ENCODE data around the gene PPP1R2.
"Not testable (repeated sequence)": the region's sequence is repeated elsewhere in the genome, so short reads cannot be mapped to it uniquely, and the experiment has no call there.

PPP1R2 gene

DNA sequence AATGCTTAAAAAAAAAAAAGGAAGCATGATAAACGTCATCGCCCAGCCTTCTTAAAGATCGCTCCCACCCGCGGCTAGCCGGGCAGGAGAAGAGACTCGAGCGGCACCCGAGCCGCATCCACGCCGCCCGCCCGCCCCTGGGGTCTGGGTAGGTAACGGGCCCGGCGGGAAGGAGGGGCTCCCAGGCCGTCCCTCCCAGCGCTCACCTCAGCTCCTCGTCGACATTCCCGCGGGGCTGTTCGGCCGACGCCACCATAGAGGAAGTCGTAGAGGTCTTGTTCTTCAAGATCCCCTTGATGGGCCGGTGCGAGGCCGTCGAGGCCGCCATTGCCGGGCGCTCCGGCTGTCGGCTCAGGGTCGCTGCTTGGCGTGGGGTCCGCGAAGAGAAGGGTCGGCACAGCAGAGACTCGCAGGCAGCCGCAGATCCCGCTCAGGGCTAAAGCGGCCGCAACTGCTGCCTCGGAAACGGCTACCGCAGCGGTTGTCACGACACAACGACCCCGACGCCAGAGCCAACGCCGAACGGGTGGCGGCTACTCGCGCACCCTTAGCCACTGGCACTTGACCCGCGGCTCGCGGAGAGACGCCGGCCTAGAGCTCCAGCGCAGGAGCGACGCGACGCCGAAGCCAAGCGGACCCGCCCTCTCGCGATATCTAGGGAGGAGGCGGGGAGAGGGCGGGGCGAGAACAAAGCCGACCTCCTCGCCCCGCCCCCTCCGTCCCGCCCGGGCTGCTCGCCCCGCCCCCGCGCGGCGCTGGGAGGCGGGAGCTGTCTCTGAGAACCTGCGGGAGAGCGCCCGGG is at the start of gene PPP1R2:
Gene PPP1R2 (minus strand): TSS at position 628 of the 802 bp plus-strand sequence. CDS start 300 bp downstream, at position 328.
- DNase-seq: peak; percentile 93

DNA sequence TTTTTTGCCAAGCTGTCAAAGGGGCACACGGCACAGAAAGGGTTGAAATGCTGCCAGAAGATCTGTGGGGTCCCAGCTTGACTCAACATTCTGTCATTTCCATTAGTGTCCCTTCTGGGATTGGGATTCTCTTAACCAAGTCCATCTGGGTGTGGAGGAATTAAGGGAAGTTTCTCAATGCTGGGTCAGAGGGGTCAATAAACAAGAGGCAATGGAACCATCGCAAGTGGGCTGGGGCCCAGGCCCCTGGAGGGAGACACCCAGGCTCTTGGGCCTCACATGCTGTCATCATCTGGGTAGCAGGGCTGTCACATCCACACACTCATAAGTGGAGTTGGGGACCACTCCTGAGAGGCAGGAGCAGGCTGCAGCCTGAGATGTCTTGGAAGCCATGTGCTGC is 48.7 kb upstream of the PPP1R2 start:
- DNase-seq: no peak

DNA sequence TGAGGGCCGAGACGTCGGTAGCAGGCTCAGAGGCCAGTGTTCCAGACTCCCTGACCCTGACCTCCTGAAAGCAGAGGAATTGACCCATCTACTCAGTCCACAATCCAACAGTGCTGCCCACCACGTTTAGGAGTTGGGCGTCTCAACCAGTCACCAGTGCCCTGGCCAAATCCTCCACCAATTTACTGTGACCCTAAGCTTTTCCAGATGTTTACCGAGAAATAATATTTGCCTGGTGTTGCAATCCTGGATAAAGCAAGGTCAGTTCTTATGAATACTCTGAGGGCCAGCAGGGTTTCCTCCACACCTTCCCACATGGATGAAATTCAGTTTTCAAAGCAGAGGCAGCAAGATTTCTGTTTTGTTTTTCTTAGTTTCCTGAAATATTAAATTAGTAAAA is 48.1 kb upstream of the PPP1R2 start:
- no peak for DNase-seq

GRCh38 chr3:195590381-195590780 is 47.3 kb upstream of the PPP1R2 start:
- DNase-seq: not testable (repeated sequence)

- not testable (repeated sequence) for DNase-seq
Measured at GRCh38 chr3:195589796-195590195, 46.7 kb upstream of the PPP1R2 start.

DNA sequence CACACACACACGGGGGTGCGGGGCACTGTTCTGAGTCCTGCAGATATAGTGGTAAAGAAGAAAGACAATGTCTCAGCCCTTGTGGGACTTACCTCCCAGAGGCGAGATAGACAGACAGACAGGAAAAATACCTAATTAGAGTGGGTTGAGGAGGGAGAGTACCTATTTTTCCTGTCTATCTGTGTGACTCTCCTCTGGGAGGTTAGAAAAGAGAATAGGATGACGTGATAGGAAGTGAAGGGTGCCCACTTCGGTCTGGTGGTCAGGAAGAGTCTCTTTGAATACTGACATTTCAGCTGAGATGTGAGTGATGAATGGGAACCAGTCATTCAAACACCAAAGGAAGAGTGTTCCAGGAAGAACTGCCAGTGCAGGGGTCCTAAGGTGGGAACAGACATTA is 44.7 kb upstream of the PPP1R2 start:
- DNase-seq: no peak

- no peak for DNase-seq
Measured at GRCh38 chr3:195587406-195587805, 44.3 kb upstream of the PPP1R2 start.

DNA sequence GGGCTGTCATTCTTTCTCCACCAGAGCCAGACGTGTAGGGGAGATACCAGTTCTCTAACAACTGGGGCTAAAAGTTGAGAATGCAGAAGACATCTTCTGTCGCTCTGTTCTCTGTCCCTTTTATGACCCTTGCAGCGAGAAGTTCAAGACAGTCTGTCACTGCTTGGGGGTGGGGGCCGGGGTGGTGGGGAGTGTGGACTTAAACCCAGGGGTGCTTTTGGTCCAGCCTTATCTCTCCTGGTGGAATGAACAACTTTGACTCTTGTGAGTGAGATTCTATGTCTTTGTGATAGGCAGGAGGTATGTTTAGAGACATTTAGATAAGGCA is 41.4 kb upstream of the PPP1R2 start:
- DNase-seq: no peak

DNA sequence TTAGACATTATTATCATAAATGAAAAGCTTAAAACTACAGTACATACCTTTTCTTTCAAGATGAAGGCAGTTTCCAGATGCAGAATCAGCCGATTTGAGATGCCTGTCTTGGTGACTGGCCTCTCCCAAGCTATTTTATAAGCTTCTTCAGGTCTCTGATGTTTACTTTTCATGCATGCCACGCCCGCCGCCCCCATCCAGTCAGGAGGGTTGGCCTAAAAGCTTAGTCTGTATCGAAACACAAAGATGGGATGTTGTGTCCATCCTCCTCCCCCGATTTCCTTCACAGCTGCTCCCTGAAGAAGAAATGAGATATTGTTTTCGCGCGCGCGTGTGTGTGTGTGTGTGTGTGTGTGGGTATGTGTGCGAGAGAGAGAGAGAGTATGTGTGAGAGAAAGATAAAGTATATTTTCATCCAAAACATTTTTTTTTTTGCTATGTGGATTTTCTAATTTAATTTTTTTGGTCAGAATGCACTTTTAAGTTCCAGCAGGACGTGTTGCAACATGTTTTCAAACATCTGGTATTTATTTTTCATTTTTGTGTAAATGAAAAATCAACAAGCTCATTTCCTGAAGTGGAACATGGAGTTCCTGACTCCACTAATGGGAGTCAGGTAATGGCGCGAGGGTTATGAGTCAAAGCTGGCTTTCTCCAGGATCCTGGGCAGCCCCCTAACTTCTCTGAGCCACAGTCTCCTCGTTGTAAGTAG is 40.9 kb upstream of the PPP1R2 start, which contains the start of gene APOD:
Gene APOD (minus strand): TSS at position 110 of the 712 bp plus-strand sequence. CDS start 4,479 bp downstream, outside the sequence.
- peak; percentile 68 for DNase-seq

DNA sequence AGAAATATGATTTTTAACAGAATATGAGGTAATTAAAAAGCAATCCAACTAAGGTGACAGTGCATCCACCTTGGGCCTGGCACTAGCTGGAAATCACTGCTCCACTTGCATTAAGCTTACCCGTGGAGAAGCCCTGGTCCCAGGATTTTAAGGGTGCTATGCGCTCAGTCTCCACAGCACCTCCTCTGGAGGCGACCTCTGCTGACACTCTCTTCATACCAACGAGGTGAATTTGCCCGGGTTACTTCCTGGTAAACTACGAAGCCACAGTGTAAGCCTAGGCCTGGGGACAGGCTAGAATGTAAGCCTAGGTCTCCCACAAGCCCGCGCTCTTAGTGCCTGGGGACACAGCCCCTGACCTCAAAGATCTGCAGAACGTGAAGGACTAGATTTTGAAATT is 39.8 kb upstream of the PPP1R2 start:
- DNase-seq: no peak

DNA sequence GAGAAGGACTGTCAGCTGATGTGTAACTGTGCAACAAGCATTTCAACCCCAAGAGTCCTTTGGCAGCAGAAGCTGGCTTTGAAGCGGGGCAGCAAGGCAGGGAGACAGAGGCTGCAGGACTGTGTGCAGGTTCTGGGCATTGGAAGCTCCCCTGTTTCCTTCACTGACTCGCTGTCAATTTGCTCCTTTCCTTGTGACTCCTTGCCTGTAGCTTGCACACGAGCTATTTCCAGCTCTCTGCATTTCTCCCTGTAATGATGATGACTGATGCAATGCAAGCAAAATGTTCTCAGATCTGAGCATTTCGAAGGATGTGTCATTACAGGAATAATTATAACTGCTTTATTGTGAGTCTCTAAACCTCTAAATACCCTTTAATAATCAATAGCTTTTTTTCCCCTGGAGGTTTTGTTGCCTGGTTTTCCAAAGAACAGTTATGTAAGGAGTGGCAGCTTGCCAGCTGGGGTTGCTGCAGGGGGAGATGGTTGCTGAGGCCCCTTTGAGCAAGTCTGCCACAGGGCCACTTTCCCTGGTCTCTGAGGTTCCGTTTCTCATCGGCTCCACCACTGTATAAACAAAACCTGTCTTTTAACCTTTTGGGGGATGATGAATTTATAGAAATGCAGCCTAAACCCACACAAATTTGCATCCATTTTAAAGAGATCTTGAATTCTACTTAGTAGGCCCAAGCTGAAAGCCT is 37.8 kb upstream of the PPP1R2 start:
- DNase-seq: no peak

- no peak for DNase-seq
Measured at GRCh38 chr3:195579281-195579680, 36.2 kb upstream of the PPP1R2 start.

- DNase-seq: no peak
Measured at GRCh38 chr3:195578565-195578964, 35.4 kb upstream of the PPP1R2 start.

GRCh38 chr3:195577645-195578177 is 34.6 kb upstream of the PPP1R2 start:
- no peak for DNase-seq

GRCh38 chr3:195574497-195575304 is 31.6 kb upstream of the PPP1R2 start:
- DNase-seq: no peak

DNA sequence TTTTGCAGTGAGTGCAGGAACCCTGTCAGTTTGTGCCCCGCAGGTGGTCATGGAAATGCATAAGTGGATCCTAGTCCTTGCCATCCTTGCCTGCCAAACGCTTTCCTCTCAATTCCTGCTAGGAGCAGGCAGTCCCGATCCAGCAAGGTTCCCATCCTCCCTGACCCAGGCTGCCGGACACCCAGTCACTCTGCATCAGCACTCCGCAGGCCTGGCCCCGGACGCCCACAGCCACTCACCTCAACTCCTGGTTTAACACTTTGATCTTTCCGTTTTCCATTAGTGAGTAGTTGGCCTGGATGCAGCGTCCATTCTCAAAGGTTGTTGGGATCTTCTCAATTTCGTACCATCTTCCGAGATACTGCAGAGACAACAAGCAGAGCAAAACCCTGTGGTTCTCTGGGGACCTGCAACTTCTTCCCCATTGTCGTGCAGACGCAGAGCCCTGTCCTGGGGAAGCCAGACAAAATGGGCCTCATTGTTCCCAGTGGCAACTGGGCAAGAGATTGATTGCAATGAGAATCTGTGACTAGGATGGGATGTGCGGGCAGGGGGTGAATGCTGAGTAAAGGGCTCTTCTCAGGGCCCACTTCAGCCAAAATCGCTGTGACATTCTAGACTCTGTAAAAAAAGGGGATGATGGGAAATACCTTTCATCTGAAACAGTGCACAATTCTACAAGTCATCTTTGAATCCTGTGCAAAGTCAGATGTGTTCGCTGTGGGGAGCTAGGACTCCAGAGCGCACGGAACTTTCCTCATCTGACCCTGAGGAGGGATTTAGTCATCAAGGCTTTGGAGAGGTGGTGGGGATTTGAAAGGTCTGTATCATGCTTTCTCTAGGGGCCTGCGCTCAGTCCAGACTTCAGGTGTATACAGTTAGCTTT is 30.7 kb upstream of the PPP1R2 start:
- no peak for DNase-seq

GRCh38 chr3:195571361-195571760 is 28.2 kb upstream of the PPP1R2 start:
- DNase-seq: no peak

- no peak for DNase-seq
Measured at GRCh38 chr3:195570912-195571311, 27.8 kb upstream of the PPP1R2 start.

DNA sequence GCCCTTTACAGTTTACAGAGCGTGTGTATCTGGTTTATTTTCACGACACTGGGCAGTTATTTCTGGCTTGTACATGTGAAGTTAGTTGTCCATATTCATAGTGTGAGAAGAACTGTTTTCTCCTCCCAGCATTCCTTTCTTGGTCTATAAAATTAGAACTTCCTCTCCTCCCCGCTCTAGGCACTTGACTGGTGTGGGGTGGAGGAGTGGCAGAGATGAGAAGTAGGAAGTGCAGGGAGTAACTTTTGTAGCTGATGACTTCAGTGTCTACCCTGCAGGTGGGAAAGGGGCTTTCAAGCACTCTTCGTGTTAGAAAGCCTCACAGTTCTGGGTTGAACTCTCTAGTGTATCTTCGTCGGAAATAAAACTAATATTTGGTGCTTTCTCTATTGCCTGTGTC is 27.2 kb upstream of the PPP1R2 start:
- DNase-seq: no peak

DNA sequence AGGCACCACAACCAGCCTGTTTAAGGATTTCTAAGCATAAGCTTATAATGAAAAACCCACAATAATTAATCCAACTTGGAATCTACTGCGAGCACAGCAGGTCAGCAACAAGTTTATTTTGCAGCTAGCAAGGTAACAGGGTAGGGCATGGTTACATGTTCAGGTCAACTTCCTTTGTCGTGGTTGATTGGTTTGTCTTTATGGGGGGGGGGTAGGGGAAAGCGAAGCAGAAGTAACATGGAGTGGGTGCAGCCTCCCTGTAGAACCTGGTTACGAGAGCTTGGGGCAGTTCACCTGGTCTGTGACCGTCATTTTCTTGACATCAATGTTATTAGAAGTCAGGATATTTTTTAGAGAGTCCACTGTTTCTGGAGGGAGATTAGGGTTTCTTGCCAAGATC is 25.5 kb upstream of the PPP1R2 start:
- no peak for DNase-seq

DNA sequence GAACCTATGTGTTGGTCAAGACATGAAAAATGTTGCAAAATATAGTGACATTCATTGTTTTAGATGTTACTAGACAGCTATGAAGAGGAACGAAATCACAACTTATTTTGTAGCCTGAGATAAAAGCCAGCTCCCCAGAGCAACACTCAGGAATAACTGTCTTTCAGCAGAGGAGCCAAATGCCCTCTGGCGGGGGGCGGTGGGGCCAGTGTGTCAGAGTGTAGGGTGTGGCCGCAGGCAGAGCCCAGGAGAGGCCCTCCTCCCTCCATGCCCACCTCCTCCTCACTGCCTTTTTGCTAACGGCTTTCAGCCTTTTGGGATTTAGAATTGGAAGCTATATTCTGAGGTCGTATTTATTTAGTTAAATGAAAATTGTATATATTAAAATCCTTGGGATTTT is 23.7 kb upstream of the PPP1R2 start:
- no peak for DNase-seq

Measured in left hindlimb (tissue), 1 donor.